ENCODE data around the gene RYR2. TPM values are rescaled to one million over a fixed set of nuclear protein-coding genes. Genes with fewer than 3 reads are reported as not detected.
"Not testable (repeated sequence)": the region's sequence is repeated elsewhere in the genome, so short reads cannot be mapped to it uniquely, and the experiment has no call there.

The RYR2 gene
- total RNA-seq, 1 donor from 2014 or later, result not detected

GRCh38 chr1:237149857-237150256 lies 107.9 kb downstream of the RYR2 start:
- Histone ChIP-seq H3K36me3 (ENCODE audit: control insufficient read depth, insufficient read depth, low read length) (no peaks in the 10 kb centered on the region), H3K27me3 (ENCODE audit: control insufficient read depth, insufficient read depth, low read length) (no peaks in the 10 kb centered on the region), H3K4me3 (ENCODE audit: low read depth, low read length) (no peak overlapping the region)
- DNase-seq (ENCODE audit: low read depth), result no peak
- no peak for TF ChIP-seq CTCF (IDR thresholded peaks at IDR 0.05; ENCODE audit: insufficient read depth, low read length, poor library complexity, severe bottlenecking)

- not testable (repeated sequence) for H3K27me3 ChIP-seq (ENCODE audit: control insufficient read depth, insufficient read depth, low read length); H3K4me3 ChIP-seq (ENCODE audit: low read depth, low read length); DNase-seq (ENCODE audit: low read depth); H3K36me3 ChIP-seq (ENCODE audit: control insufficient read depth, insufficient read depth, low read length)
Observed at GRCh38 chr1:237151979-237152378, 110.0 kb downstream of the RYR2 start.

- no peak for TF ChIP-seq CTCF (IDR thresholded peaks at IDR 0.05; ENCODE audit: insufficient read depth, low read length, poor library complexity, severe bottlenecking)
- no peak for DNase-seq (ENCODE audit: low read depth)
Observed at GRCh38 chr1:237152506-237153335, 110.7 kb downstream of the RYR2 start.

GRCh38 chr1:237154157-237154556 lies 112.2 kb downstream of the RYR2 start:
- TF ChIP-seq CTCF (IDR thresholded peaks at IDR 0.05; ENCODE audit: insufficient read depth, low read length, poor library complexity, severe bottlenecking), result no peak
- DNase-seq (ENCODE audit: low read depth), result no peak
- Histone ChIP-seq H3K36me3 (ENCODE audit: control insufficient read depth, insufficient read depth, low read length) (no peaks in the 10 kb centered on the region), H3K27me3 (ENCODE audit: control insufficient read depth, insufficient read depth, low read length) (no peaks in the 10 kb centered on the region), H3K4me3 (ENCODE audit: low read depth, low read length) (no peak overlapping the region)

More at GRCh38 chr1:237152506-237153335, 110.7 kb downstream of the RYR2 start:
- Histone ChIP-seq H3K27me3 (ENCODE audit: control insufficient read depth, insufficient read depth, low read length) (no peaks in the 10 kb centered on the region), H3K4me3 (ENCODE audit: low read depth, low read length) (no peak overlapping the region), H3K36me3 (ENCODE audit: control insufficient read depth, insufficient read depth, low read length) (no peaks in the 10 kb centered on the region)

- no peak for TF ChIP-seq CTCF (IDR thresholded peaks at IDR 0.05; ENCODE audit: insufficient read depth, low read length, poor library complexity, severe bottlenecking)
- Histone ChIP-seq H3K27me3 (ENCODE audit: control insufficient read depth, insufficient read depth, low read length) (no peaks in the 10 kb centered on the region), H3K36me3 (ENCODE audit: control insufficient read depth, insufficient read depth, low read length) (no peaks in the 10 kb centered on the region), H3K4me3 (ENCODE audit: low read depth, low read length) (no peak overlapping the region)
- DNase-seq (ENCODE audit: low read depth), result no peak
Observed at GRCh38 chr1:237164406-237165352, 122.7 kb downstream of the RYR2 start.

GRCh38 chr1:237166086-237166485 lies 124.1 kb downstream of the RYR2 start:
- Histone ChIP-seq H3K4me3 (ENCODE audit: low read depth, low read length) (no peak overlapping the region), H3K36me3 (ENCODE audit: control insufficient read depth, insufficient read depth, low read length) (no peaks in the 10 kb centered on the region), H3K27me3 (ENCODE audit: control insufficient read depth, insufficient read depth, low read length) (no peaks in the 10 kb centered on the region)
- TF ChIP-seq CTCF (IDR thresholded peaks at IDR 0.05; ENCODE audit: insufficient read depth, low read length, poor library complexity, severe bottlenecking), result no peak
- DNase-seq (ENCODE audit: low read depth), result no peak
